GM10248 (cell line): ENCODE data around the gene TANC1.
"Not testable (repeated sequence)": the region's sequence is repeated elsewhere in the genome, so short reads cannot be mapped to it uniquely, and the experiment has no call there.

Source experiments
- CTCF ChIA-PET: fragments of 300-600 bp; sonication (Branson Sonifier 250); formaldehyde crosslinking; extraction: SDS; loops from one replicate; lab custom pipeline; 2021; ENCODE audit warnings: antibody characterized with exemption; lab: Yijun Ruan, JAX
- POLR2A ChIA-PET: fragments of 350-650 bp; sonication (Branson Sonifier 250); formaldehyde crosslinking; extraction: SDS; loops from one replicate; lab custom pipeline; 2020; ENCODE audit warnings: antibody characterized with exemption; lab: Yijun Ruan, JAX
- DNase-seq: peaks from one replicate; pipeline ENCODE4 v3.0.0; 2012; ENCODE audit errors: extremely low spot score
- CTCF ChIP-seq: IDR thresholded peaks from 2 replicates; pipeline ENCODE4 v1.5.1; 2012; ENCODE audit warnings: mild to moderate bottlenecking, low read depth; ENCODE audit errors: extremely low read depth, missing control alignments, control extremely low read depth

Gene TANC1

GRCh38 chr2:159093497-159093896 is 125.1 kb downstream of the TANC1 start:
- CTCF ChIA-PET = interaction anchor here (0.9 to 2.2 kb wide), 4 partner anchors 19 to 112 kb away, joined by 3 to 11 read pairs (median 4); no protein-coding TSS in a partner anchor
- no peak for TF ChIP-seq CTCF
- DNase-seq = no peak
- POLR2A ChIA-PET = interaction anchor here (0.6 kb wide), 1 partner anchor 407 kb away, joined by 3 read pairs; no protein-coding TSS in a partner anchor

- POLR2A ChIA-PET = interaction anchor here (0.6 kb wide), 1 partner anchor 406 kb away, joined by 3 read pairs; no protein-coding TSS in a partner anchor
- no peak for DNase-seq
- TF ChIP-seq CTCF = no peak
- CTCF ChIA-PET = interaction anchor here (1.5 to 2.2 kb wide), 2 partner anchors 23 to 24 kb away, joined by 4 to 11 read pairs; no protein-coding TSS in a partner anchor
Measured at GRCh38 chr2:159094173-159094737, 125.8 kb downstream of the TANC1 start.

GRCh38 chr2:159095813-159096212 is 127.4 kb downstream of the TANC1 start:
- TF ChIP-seq CTCF = no peak
- no peak for DNase-seq
- ChIA-PET POLR2A (no interaction called here), CTCF (interaction anchor here (1.1 kb wide), 1 partner anchor 194 kb away, joined by 3 read pairs; no protein-coding TSS in a partner anchor)

- CTCF ChIA-PET = interaction anchor here (1.1 kb wide), 1 partner anchor 194 kb away, joined by 3 read pairs; no protein-coding TSS in a partner anchor
- DNase-seq, POLR2A ChIA-PET: not testable (repeated sequence)
Measured at GRCh38 chr2:159096302-159096855, 127.9 kb downstream of the TANC1 start.

- ChIA-PET POLR2A (no interaction called here), CTCF (no interaction called here)
- no peak for TF ChIP-seq CTCF
- no peak for DNase-seq
Measured at GRCh38 chr2:159096901-159097300, 128.5 kb downstream of the TANC1 start.

- CTCF ChIA-PET = no interaction called here
- no peak for DNase-seq
- TF ChIP-seq CTCF = no peak
- POLR2A ChIA-PET = no interaction called here
Measured at GRCh38 chr2:159098361-159098760, 129.9 kb downstream of the TANC1 start.

- POLR2A ChIA-PET = no interaction called here
- no peak for TF ChIP-seq CTCF
- no peak for DNase-seq
- CTCF ChIA-PET = no interaction called here
Measured at GRCh38 chr2:159098921-159099411, 130.5 kb downstream of the TANC1 start.
